GM19099 (cell line): ENCODE data around the gene PRICKLE2.

ENCODE experiments used
- POLR2A ChIP-seq: IDR thresholded peaks from 3 replicates; pipeline ENCODE4 v1.6.1; 2011; ENCODE audit warnings: low read depth; ENCODE audit not compliant: insufficient read length; ENCODE audit errors: extremely low read depth

PRICKLE2 gene

GRCh38 chr3:64224826-64225610 is at the start of gene PRICKLE2:
Gene PRICKLE2, minus strand, starts transcription at chr3:64225466. Its CDS starts 26,539 bp downstream, at chr3:64198927.
- TF ChIP-seq POLR2A = no peak

- TF ChIP-seq POLR2A = no peak
Measured at GRCh38 chr3:64272842-64273241, 47.6 kb upstream of the PRICKLE2 start.

GRCh38 chr3:64272271-64272670 is 47.0 kb upstream of the PRICKLE2 start:
- no peak for TF ChIP-seq POLR2A

- TF ChIP-seq POLR2A = no peak
Measured at GRCh38 chr3:64271631-64272030, 46.4 kb upstream of the PRICKLE2 start.

GRCh38 chr3:64270866-64271260 is 45.6 kb upstream of the PRICKLE2 start:
- no peak for TF ChIP-seq POLR2A

GRCh38 chr3:64270142-64270865 is 45.0 kb upstream of the PRICKLE2 start:
- TF ChIP-seq POLR2A = no peak

GRCh38 chr3:64268926-64269325 is 43.7 kb upstream of the PRICKLE2 start:
- TF ChIP-seq POLR2A = no peak

- TF ChIP-seq POLR2A = no peak
Measured at GRCh38 chr3:64267721-64268604, 42.7 kb upstream of the PRICKLE2 start.

- no peak for TF ChIP-seq POLR2A
Measured at GRCh38 chr3:64266983-64267382, 41.7 kb upstream of the PRICKLE2 start.

GRCh38 chr3:64266065-64266931 is 41.0 kb upstream of the PRICKLE2 start:
- TF ChIP-seq POLR2A = no peak

GRCh38 chr3:64265646-64266045 is 40.4 kb upstream of the PRICKLE2 start:
- TF ChIP-seq POLR2A = no peak

GRCh38 chr3:64264501-64265109 is 39.3 kb upstream of the PRICKLE2 start:
- TF ChIP-seq POLR2A = no peak

- TF ChIP-seq POLR2A = no peak
Measured at GRCh38 chr3:64262574-64263114, 37.4 kb upstream of the PRICKLE2 start.

- TF ChIP-seq POLR2A = no peak
Measured at GRCh38 chr3:64260431-64260830, 35.2 kb upstream of the PRICKLE2 start.
